Measurements from ENCODE around the gene BAG1. TPM values are rescaled to one million over a fixed set of nuclear protein-coding genes. Genes with fewer than 3 reads are reported as not detected.

The BAG1 gene
- total and polyA plus RNA-seq, 2 donors from 2014 or later: 134 to 268 TPM

- DNase-seq (no peak), FAIRE-seq (no peak)
- Histone ChIP-seq H3K4me1 (ENCODE audit: control insufficient read depth in 2 of 3, insufficient read depth in 2 of 3, low read depth in 1 of 3, low read length in 3 of 3) (peaks cover 0 to 6% (median 0%) of the 10 kb centered on the region in 3 donors), H3K27me3 (ENCODE audit: control insufficient read depth, insufficient read depth, low read length) (no peaks in the 10 kb centered on the region), H3K9ac (ENCODE audit: low read length in 3 of 3) (no peak overlapping the region), H3K9me3 (ENCODE audit: control insufficient read depth in 2 of 3, insufficient read depth in 1 of 3, low read length in 3 of 3) (no peaks in the 10 kb centered on the region), H3K36me3 (ENCODE audit: control insufficient read depth in 2 of 3, insufficient read depth in 3 of 3, low read length in 3 of 3) (peaks cover 18 to 66% (median 53%) of the 10 kb centered on the region in 3 donors), H3K27ac (ENCODE audit: low read depth in 2 of 2, low read length in 2 of 2) (no peak overlapping the region), H3K4me3 (ENCODE audit: low read length in 3 of 3) (no peak overlapping the region)
- intact Hi-C loops (cut with DNase I): no loop called here
- TF ChIP-seq CTCF (IDR thresholded peaks at IDR 0.05; ENCODE audit: borderline replicate concordance, extremely low read depth, insufficient read depth): no peak
Observed at GRCh38 chr9:33256236-33256635, 8.3 kb downstream of the BAG1 start.

GRCh38 chr9:33255471-33255870 lies 9.0 kb downstream of the BAG1 start:
- Histone ChIP-seq H3K27ac (ENCODE audit: low read depth in 2 of 2, low read length in 2 of 2) (no peak overlapping the region), H3K27me3 (ENCODE audit: control insufficient read depth, insufficient read depth, low read length) (no peaks in the 10 kb centered on the region), H3K36me3 (ENCODE audit: control insufficient read depth in 2 of 3, insufficient read depth in 3 of 3, low read length in 3 of 3) (peaks cover 18 to 58% (median 46%) of the 10 kb centered on the region in 3 donors), H3K9ac (ENCODE audit: low read length in 3 of 3) (no peak overlapping the region), H3K4me1 (ENCODE audit: control insufficient read depth in 2 of 3, insufficient read depth in 2 of 3, low read depth in 1 of 3, low read length in 3 of 3) (peaks cover 0 to 6% (median 0%) of the 10 kb centered on the region in 3 donors), H3K9me3 (ENCODE audit: control insufficient read depth in 2 of 3, insufficient read depth in 1 of 3, low read length in 3 of 3) (no peaks in the 10 kb centered on the region), H3K4me3 (ENCODE audit: low read length in 3 of 3) (no peak overlapping the region)
- no peak for FAIRE-seq
- no peak for TF ChIP-seq CTCF (IDR thresholded peaks at IDR 0.05; ENCODE audit: borderline replicate concordance, extremely low read depth, insufficient read depth)
- DNase-seq: no peak
- intact Hi-C loops (cut with DNase I): no loop called here

- TF ChIP-seq CTCF (IDR thresholded peaks at IDR 0.05; ENCODE audit: borderline replicate concordance, extremely low read depth, insufficient read depth): no peak
- Histone ChIP-seq H3K4me1 (ENCODE audit: control insufficient read depth in 2 of 3, insufficient read depth in 2 of 3, low read depth in 1 of 3, low read length in 3 of 3) (peaks cover 0 to 6% (median 0%) of the 10 kb centered on the region in 3 donors), H3K36me3 (ENCODE audit: control insufficient read depth in 2 of 3, insufficient read depth in 3 of 3, low read length in 3 of 3) (peaks cover 16 to 55% (median 42%) of the 10 kb centered on the region in 3 donors), H3K27ac (ENCODE audit: low read depth in 2 of 2, low read length in 2 of 2) (no peak overlapping the region), H3K9ac (ENCODE audit: low read length in 3 of 3) (no peak overlapping the region), H3K4me3 (ENCODE audit: low read length in 3 of 3) (no peak overlapping the region), H3K9me3 (ENCODE audit: control insufficient read depth in 2 of 3, insufficient read depth in 1 of 3, low read length in 3 of 3) (no peaks in the 10 kb centered on the region), H3K27me3 (ENCODE audit: control insufficient read depth, insufficient read depth, low read length) (no peaks in the 10 kb centered on the region)
- FAIRE-seq (no peak), DNase-seq (no peak)
- intact Hi-C loops (cut with DNase I): no loop called here
Observed at GRCh38 chr9:33255014-33255413, 9.5 kb downstream of the BAG1 start.

DNA sequence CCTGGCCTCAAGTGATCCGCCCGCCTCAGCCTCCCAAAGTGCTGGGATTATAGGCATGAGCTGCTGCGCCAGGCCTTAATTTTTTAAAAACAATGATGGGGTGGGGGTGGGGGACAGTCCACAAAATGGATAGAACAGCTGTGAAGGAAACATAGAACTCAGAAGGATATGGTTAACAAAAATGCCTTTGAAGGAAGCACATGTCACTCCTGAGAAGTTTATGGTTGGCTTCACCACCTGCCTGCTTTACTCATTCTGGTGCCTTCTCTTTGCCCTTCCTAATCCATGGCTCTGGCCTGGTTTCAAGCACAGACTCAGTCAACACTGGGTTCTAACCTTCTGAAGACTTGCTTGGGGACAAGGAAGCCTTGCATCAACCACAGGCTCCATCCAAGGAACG lies 10.3 kb downstream of the BAG1 start:
- Histone ChIP-seq H3K36me3 (ENCODE audit: control insufficient read depth in 2 of 3, insufficient read depth in 3 of 3, low read length in 3 of 3) (peaks cover 10 to 47% (median 35%) of the 10 kb centered on the region in 3 donors), H3K4me1 (ENCODE audit: control insufficient read depth in 2 of 3, insufficient read depth in 2 of 3, low read depth in 1 of 3, low read length in 3 of 3) (peaks cover 0 to 6% (median 0%) of the 10 kb centered on the region in 3 donors), H3K9me3 (ENCODE audit: control insufficient read depth in 2 of 3, insufficient read depth in 1 of 3, low read length in 3 of 3) (no peaks in the 10 kb centered on the region), H3K27ac (ENCODE audit: low read depth in 2 of 2, low read length in 2 of 2) (no peak overlapping the region), H3K9ac (ENCODE audit: low read length in 3 of 3) (no peak overlapping the region), H3K27me3 (ENCODE audit: control insufficient read depth, insufficient read depth, low read length) (no peaks in the 10 kb centered on the region), H3K4me3 (ENCODE audit: low read length in 3 of 3) (no peak overlapping the region)
- TF ChIP-seq CTCF (IDR thresholded peaks at IDR 0.05; ENCODE audit: borderline replicate concordance, extremely low read depth, insufficient read depth): no peak
- intact Hi-C loops (cut with DNase I): no loop called here
- DNase-seq (no peak), FAIRE-seq (no peak)

Data from kidney (tissue), 14 donors.